Measurements from ENCODE around the gene TPPP3.
"Not testable (repeated sequence)": the region's sequence is repeated elsewhere in the genome, so short reads cannot be mapped to it uniquely, and the experiment has no call there.

Gene TPPP3

DNA sequence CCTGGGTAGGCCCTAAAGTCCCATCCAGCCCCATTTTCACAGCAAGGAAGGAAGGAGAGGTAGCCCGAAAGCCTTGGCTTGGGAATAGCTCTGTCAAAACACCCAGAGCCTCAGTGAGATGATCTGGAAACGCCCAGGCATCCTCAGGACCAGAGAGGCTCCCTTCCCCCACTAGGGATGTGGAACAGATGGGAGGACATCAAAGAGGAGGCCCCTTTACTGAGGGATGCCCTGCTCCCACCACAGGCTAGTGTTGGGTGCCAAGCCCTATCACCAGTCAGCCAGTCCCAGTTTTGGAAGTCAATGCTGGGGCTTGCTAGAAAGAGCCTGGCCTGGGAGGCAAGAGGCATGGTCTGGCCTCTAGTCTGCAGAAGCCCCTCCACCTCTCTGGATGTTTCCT is 4.7 kb downstream of the TPPP3 start:
- DNase-seq: no peak

DNA sequence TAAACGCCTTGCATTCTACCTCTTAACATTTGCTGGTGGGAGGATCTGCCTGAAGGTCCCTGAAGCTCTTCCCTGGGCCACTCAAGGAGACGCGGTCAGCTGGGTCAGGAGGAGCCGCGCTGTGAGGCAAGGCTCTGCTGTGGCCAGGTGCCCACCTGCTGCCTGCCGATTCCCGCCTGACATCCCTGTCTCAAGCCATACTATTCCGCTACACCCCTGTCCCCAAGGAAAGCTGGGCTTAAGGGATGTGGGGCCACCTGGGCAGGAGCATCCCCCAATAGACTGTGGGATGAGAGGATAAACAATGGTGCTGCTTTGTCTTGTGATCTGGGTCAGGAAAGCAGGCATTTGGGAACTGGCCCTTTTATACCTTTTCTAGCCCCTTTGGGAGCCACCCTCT is 5.1 kb downstream of the TPPP3 start:
- no peak for DNase-seq

DNA sequence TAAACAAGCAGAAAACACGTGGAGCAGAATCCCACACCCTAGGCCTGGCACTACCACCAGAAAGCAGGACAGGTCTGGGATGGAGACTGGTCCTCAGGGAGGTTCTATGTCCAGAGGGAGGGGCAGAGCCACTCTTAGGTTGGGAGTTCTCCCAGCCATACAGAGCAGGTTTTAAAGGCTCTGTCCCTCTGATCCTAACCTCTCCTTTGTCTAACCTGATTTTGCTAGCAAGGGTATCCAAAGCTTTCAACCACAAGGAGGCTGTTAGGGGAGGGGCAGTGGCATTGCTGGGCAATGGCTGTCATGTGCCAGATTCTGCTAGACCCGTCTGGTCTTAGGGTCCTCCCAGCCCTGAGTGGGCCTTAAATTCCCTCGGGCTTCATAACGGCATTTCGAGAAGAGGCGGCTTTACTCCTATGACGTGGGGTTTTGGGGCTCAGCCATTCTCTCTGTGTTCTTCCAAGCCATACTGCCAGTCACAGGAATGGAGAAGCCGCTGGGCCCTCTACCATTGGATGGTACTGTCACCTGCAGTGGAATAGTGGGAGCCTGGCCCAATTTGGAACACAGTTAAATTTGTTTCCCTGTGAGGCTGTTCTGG is 5.7 kb downstream of the TPPP3 start:
- DNase-seq: no peak

DNA sequence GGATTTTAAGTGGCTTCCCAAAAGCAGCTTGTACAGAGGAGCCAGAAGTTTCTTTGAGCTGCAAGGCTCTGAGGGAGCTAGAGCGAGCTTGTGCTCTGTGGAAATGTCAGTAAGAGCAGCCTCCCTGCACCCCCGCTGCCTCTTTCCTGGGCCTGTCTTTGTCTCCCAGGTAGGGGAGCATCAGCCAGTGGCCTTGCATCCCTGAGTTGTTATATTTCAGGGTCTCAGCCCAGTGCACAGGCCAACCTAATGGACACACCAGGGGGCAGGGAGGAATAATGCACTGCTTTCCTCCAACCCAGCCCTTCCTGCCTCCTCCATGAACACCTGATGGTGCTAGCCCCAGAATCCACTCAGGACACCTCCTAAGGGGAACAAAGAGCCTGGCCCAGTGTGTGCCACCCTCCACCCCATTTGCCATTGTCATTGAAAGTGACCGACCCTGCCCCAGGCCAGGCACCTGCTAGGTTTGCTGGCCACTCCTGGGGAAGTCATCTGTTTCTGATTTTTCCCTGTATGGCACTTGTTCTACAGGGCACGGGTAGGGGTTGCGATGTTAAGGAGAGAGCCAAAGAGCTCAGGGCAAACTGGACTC is 6.3 kb downstream of the TPPP3 start:
- no peak for DNase-seq

DNA sequence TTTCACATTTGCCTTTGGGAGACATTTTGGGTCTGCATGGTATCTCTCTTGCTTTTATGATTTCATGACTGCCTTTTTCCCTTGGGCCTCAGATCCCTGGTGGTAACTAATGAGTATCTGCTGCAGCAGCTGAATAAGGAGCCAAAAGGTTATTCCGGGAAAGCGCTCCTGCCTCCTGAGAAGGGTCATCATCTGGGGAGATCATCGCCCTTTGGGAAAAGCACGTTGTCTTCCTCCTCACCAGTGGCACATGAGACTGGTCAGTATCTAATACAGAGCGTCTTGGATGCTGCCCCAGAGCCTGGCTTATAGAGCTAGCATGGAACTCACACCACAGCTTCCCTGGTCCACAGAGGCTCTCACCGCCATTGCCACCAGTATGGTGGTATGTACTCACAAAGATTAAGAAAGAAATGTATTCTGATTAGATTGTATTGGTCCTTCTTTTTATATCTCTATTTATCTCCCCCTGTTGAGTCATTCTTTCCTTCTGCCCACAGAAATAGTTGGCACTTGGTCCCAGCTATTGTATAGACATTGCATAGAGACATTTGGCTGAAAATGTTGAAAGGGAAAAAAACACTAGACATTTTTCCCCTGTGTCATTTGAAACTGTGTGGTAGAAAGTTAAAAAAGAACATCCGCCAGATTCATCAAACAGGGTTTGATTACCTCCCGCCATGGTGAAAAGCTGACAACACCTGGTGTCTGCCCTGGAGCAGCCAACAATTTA is 8.4 kb downstream of the TPPP3 start:
- no peak for DNase-seq

DNA sequence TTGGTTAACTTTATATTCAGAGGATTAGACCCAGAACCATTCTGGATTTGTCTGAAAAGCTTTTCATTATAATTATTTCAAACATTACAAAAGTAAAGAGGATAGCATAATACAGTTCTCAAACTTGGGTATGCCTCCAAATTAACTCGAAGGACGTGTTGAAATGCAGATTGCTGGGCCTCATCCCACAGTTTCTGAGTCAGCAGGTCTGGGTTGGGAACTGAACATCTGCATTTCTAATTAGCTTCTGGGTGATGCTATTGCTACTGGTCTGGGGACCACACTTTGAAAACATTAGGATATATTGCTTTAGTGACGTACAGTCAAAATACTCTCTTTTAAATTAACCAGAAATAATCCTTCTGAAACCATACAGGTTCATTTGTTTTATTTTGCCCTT is 10.0 kb downstream of the TPPP3 start:
- DNase-seq: no peak

DNA sequence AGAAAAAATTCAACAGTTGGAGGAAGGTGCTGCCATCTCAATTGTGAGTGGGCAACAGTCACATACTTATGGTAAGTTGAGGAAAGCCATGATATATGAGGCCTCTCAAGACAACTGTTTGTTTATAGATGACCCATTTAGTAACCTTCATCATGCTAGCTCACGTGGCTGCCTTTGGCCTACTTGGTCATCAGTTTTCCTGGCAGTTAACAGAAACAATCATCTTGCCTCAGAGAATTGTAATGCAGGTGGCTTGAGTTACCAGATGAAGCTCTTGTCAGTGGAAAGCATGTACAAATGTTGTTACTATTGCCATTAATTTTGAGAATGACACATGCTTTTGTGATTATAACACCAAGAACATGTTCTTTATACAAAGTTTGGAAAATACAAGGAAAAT is 14.7 kb downstream of the TPPP3 start:
- no peak for DNase-seq

DNA sequence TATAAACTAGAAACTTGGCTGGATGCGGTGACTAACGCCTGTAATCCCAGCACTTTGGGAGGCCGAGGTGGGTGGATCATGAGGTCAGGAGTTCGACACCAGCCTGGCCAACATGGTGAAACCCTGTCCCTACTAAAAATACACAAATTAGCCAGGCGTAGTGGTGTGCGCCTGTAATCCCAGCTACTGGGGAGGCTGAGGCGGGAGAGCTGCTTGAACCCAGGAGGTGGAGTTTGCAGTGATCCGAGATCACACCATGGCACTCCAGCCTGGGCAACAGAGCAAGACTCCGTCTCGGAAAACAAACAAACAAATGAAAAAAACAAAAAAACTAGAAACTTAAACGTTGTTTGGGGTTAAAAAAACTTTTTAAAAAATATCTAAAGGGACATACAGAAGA is 17.3 kb downstream of the TPPP3 start:
- DNase-seq: not testable (repeated sequence)

DNA sequence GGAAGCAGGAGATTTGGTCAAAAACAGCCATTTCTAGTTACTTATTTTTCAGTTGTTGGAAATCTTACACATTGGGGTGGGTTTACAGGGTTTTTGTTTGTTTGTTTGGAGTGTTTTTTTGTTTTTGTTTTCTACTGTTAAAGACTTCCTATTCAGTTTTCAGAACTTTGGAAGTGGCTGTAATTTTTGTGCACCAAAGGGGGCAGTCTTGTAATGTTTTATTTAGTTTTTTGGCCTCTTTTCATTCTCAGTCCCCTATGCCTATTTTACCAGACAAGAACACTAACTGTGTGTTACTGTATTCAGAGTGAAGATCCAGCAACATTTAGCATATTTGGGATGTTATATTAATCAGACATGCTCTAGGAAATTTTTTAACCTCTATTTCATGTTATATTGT is 20.6 kb downstream of the TPPP3 start:
- peak; percentile 68 for DNase-seq

DNA sequence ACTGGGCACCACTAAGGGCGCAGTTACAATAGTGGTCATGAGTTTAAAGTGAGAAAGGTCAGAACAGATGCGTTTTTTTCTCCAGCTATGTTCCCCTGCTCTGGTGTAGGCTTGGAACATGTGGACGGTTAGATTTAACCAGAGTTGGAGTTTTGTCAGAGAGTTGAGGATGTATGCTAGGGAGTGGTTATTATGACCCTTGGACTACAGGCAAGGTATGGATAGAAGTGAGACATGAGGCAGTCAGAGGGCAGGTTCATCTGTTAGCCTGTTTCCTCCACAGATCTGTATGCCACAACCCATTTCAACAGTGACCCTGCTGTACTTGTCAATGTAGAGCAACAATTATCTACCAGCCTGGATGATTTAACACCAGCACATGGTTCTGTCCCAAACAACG is 22.6 kb downstream of the TPPP3 start:
- no peak for DNase-seq

DNA sequence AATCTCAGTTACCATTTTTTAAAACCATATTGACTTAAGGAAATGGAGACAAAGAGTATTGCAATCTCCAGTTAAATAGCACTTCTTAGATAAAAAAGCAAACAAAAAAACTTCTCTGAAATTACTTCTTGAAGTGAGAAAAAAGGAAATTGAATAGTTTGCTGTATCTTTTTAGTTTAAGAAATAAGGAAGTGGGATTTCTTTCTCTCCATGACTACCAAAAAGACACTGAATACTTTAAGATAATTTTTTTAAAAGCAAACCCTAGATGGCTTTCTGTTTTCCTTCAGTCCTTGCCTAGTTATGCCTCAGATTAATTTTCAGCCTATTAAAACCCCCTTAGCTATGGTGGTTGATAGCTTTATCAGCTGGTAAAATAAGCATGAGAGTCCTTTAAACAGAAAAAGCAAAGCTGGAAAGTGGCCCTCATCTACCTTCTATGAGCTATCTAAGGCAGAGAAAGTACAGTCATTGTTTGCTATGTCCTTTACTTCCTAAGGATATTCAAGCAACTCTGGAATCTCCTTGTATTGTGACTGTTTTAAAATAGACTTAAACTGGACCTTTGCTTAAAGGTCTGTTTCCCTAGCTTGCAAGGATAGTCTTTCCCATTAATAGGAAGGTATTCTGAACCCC is 28.6 kb downstream of the TPPP3 start:
- DNase-seq: no peak

DNA sequence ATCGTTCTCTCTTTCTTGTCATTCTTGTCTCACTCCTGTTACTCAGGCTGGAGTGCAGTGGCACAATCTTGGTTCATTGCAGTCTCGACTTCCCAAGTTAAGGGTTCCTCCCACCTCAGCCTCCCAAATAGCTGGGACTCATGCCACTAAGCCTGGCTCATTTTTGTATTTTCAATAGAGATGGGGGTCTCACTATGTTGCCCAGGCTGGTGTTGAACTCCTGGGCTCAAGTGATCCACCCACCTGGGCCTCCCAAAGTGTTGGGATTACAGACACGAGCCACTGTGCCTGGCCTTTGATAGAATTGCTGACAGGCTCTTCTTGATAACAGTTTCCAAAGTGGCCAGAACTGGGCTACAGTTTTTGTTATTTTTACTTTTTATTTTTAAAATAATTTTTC is 32.3 kb downstream of the TPPP3 start:
- DNase-seq: no peak

DNA sequence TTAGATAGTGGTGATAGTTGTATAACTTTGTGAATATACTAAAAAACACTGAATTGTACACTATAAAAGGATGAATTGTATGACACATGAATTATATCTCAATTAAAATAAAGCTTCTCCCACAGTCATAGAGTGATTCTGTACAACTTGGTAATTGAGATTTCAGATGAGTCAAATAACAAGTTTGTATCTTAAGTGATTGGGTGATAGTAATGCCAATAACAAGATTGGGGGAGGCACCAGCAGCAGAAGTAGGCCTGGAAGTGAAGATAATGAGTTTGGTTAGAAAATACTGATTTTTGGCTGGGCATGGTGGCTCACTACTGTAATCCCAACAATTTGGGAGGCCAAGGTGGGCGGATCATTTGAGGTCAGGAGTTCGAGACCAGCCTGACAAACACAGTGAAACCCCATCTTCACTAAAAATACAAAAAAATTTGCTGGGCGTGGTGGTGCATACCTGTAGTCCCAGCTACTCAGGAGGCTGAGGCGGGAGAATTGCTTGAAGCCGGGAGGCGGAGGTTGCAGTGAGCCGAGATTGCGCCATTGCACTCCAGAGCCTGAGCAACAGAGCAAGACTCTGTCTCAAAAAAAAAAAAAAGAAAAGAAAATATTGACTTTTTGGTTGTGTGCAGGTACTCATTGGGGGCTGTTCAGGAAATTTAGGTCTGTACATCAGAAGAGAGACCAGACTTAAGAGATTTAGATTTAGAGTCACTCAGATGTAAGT is 33.6 kb downstream of the TPPP3 start:
- DNase-seq: not testable (repeated sequence)

DNA sequence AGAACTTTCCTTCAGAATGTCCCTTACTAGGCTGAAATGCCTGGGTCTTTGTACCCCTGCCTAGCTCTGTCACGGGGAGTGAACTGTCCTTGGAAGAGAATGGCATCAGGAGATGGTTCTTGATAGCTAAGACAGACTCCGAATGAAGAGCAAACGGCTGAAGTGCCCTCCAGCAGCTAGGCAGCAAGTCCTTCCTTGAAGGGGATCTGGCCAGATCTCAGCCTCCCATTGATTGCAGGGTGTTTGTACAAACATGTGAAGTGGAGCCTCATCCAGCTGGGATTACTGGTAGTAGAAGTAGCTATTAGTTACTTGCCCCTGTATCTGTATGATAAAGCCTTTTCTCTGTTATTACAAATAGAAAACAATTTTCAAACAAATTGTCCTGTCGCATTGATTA is 35.7 kb downstream of the TPPP3 start:
- no peak for DNase-seq

DNA sequence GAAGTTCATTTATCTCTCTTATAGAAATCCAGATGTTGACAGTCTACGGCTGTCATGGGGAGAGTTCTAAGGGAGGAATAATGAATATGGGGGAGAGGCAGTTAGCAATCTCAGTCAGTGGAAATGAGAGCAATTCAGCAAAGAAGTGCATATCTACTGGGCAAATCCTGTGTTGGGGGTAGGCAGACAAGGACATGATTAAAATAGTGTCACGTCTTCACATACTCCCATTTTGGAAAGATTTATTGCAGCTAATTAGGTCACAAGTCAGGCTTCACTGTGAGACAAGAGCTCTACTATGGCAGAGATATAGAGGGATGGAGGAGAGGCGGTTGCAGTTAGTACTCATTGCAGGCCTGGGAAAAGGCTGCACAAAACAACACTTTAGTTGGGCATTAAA is 36.9 kb downstream of the TPPP3 start:
- no peak for DNase-seq

DNA sequence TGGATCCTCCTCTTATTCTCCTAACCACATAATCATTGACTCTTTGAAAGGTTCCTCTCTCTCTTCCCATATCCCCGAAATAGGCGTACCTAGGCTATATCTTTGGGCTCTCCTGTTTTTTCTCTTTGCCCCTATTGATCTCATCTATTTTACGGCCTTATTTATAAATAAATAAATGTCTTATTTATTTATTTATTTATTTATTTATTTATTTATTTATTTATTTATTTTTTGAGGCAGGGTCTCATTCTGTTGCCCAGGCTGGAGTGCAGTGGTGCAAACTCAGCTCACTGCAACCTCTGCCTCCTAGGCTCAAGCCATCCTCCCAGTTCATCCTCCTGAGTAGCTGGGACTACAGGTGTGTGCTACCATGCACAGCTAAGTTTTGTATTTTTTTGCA is 40.8 kb downstream of the TPPP3 start:
- not testable (repeated sequence) for DNase-seq

DNA sequence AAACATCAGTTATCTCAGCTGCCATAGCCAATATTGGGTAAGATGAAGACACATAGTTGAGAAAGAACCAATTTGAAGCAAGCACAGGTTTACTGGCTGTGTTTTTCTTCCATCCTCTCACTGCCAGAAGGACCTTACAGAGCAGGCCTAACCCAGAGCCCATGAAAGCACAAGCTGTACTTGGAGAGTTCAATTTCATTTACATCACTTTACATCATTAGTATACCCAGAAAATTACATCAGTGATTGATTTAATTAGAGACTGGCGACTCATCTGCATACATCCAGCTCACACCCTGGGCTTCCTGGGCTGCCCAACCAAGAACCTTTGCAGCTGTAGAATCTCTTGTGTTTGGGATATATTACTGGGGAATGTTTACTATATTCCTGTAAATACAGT is 43.0 kb downstream of the TPPP3 start:
- no peak for DNase-seq

DNA sequence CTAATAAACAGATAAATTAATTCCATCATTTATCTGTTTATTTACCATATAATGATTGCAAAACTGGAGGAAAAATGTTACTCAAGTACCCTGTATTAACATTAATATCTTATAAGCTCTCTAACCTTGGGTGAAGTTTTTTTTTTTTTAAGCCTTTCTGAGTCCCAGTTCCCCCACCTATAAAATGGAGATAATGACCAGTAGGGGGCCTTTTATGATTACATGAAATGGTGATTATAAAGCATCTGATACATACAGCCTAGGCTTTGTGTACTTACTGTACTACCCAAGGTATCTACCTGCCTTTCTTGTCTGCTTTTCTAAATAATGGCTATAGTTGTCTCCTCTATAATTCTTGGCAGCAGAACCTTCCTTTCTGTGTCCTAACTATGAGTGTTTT is 44.1 kb downstream of the TPPP3 start:
- no peak for DNase-seq

DNA sequence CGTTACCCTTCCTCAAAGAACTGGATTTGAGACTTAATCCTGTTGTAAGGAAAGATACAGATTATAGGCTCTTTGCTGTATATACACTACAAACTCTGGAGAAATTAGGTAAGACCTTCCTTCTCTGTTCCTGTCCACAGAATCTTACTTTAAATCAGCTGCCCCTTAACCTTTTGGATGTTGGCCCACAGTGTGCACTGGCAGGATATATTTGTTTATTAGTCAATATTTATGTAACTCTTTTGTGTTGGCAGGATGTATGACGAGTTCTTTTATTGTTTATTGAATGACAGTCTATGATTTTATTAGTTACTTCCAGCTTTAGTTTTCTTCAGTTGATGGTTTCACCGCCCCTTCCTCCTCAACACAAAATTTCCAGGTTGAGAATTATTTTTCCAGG is 47.0 kb downstream of the TPPP3 start:
- DNase-seq: no peak

DNA sequence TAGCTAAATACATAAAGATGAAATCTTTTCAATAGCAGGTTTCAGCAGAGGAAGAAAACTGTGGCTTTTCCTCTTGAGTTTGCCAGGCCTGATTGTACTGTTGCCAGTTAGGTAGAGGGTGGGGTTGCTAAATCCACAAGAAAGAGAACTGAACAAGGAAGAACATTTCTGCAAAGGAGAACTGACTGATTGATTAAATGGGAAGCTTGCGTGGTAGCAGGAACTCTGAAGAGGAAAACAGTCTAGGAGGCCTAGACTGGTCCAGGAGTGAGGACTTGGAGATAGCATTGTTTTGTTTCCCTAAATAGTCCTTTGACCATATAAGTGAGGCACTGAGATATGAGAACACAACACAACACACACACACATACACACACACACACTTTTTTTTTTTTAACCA is 47.9 kb downstream of the TPPP3 start:
- DNase-seq: no peak

DNA sequence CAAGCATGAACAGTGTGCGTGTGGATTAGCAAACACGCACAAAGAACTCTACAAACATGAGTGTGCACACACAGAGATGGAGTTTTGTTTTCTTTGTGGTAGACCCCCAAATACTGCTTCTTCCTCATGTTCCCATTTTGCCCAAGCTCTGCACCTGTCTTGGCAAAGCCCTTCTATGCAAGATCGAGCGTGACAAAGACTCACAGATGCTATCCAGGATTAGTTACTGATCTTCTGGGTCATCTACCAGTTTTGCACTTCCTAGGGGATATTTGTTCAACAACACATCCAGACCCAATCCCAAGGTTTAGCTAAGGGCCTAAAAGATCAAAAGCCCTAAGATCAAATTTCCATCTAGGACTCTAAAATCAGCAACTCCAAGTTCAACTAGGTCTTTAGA is 50.7 kb downstream of the TPPP3 start:
- DNase-seq: no peak

DNA sequence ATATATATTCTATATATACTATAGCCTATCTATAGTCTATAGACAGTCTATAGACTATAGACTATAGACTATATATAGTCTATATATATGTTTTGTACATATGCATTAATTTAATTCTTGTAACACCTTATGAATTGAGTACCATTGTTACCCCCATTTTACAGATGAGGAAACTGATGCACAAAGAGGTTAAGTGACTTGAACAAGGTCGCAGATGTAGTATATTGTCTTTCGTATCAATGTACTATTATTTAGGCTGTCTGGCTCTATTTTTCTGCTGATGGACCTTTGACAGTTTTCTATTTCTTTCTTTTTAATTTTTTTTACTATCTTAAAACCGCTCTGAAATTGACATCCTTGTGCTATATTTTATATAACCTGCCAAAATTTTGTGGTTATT is 52.0 kb downstream of the TPPP3 start:
- no peak for DNase-seq

Data from midbrain (tissue), 1 donor.